OCI-LY3 (cell line): Measurements from ENCODE around the gene CALHM3.
A peak's percentile ranks its signal among the peaks of the same experiment; 100 is the strongest.

Experiments
- H2AFZ ChIP-seq: fragments of 200-600, 300-600 bp; shearing (Covaris generic); 2 replicates; pipeline ENCODE4 v1.6.0; 2014; ENCODE audit warnings: antibody characterized with exemption, low read depth, low read length
- H3K27ac ChIP-seq: fragments of 200-600, 300-600 bp; sonication (generic); 2 replicates; pipeline ENCODE4 v1.5.1; 2014; ENCODE audit warnings: mild to moderate bottlenecking, low read length, moderate library complexity, mixed read lengths
- H3K27me3 ChIP-seq: fragments of 200-600, 300-600 bp; sonication (generic); 2 replicates; pipeline ENCODE4 v1.6.1; 2014; ENCODE audit warnings: low read depth, low read length, mixed read lengths
- H3K36me3 ChIP-seq: fragments of 200-600, 300-600 bp; sonication (generic); replicated peaks from 2 replicates; pipeline ENCODE3; 2014; ENCODE audit warnings: low read depth, low read length, mixed read lengths
- H3K4me1 ChIP-seq: fragments of 300-600, 200-600 bp; sonication (generic); 2 replicates; pipeline ENCODE4 v1.6.1; 2014; ENCODE audit warnings: low read length, mixed read lengths
- H3K4me2 ChIP-seq: fragments of 200-600, 300-600 bp; sonication (generic); 2 replicates; pipeline ENCODE4 v1.6.1; 2014; ENCODE audit warnings: low read length, mixed read lengths
- H3K4me3 ChIP-seq: fragments of 300-600, 200-600 bp; sonication (generic); 2 replicates; pipeline ENCODE4 v1.5.1; 2014; ENCODE audit warnings: antibody characterized with exemption, mild to moderate bottlenecking, low read length, moderate library complexity
- H3K79me2 ChIP-seq: fragments of 300-600, 200-600 bp; shearing (Covaris generic); 2 replicates; pipeline ENCODE4 v1.6.1; 2014; ENCODE audit warnings: mild to moderate bottlenecking, low read length, mixed read lengths
- H3K9ac ChIP-seq: fragments of 300-600, 200-600 bp; shearing (Covaris generic); 2 replicates; pipeline ENCODE4 v1.6.0; 2014; ENCODE audit warnings: mild to moderate bottlenecking, low read length, moderate library complexity
- H3K9me3 ChIP-seq: fragments of 200-600, 300-600 bp; shearing (Covaris generic); 2 replicates; pipeline ENCODE4 v1.6.1; 2014; ENCODE audit warnings: low read length, mixed read lengths; ENCODE audit not compliant: insufficient read depth
- H4K20me1 ChIP-seq: fragments of 200-600, 300-600 bp; sonication (generic); 2 replicates; pipeline ENCODE4 v1.6.1; 2016; ENCODE audit warnings: low read length, mixed read lengths; ENCODE audit not compliant: insufficient read depth
- EZH2phosphoT487 ChIP-seq: fragments of 200-600 bp; shearing (Covaris generic); IDR thresholded peaks from 2 replicates; pipeline ENCODE4 v1.6.1; 2018; ENCODE audit warnings: antibody characterized with exemption, mixed run types, low read depth
- TF ChIP-seq, protein P1 (sequence below): fragments of 200-600, 300-600 bp; sonication (generic); IDR thresholded peaks from 2 replicates; pipeline ENCODE4 v1.5.1; 2014; ENCODE audit warnings: antibody characterized with exemption, low read length, low read depth

The CALHM3 gene

GRCh38 chr10:103480521-103480920, 1.5 kb upstream of the CALHM3 start:
- Histone ChIP-seq H3K4me1 (peaks cover 13% of the 10 kb centered on the region), H4K20me1 (no peaks in the 10 kb centered on the region), H3K36me3 (no peaks in the 10 kb centered on the region), H2AFZ (no peak overlapping the region), H3K4me3 (no peak overlapping the region), H3K9ac (no peak overlapping the region), H3K27ac (no peak overlapping the region), H3K79me2 (no peaks in the 10 kb centered on the region), H3K4me2 (no peak overlapping the region), H3K27me3 (no peaks in the 10 kb centered on the region), H3K9me3 (no peaks in the 10 kb centered on the region)
- no peak for TF ChIP-seq EZH2phosphoT487
- TF ChIP-seq, protein P1, sequence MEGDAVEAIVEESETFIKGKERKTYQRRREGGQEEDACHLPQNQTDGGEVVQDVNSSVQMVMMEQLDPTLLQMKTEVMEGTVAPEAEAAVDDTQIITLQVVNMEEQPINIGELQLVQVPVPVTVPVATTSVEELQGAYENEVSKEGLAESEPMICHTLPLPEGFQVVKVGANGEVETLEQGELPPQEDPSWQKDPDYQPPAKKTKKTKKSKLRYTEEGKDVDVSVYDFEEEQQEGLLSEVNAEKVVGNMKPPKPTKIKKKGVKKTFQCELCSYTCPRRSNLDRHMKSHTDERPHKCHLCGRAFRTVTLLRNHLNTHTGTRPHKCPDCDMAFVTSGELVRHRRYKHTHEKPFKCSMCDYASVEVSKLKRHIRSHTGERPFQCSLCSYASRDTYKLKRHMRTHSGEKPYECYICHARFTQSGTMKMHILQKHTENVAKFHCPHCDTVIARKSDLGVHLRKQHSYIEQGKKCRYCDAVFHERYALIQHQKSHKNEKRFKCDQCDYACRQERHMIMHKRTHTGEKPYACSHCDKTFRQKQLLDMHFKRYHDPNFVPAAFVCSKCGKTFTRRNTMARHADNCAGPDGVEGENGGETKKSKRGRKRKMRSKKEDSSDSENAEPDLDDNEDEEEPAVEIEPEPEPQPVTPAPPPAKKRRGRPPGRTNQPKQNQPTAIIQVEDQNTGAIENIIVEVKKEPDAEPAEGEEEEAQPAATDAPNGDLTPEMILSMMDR, result no peak

DNA sequence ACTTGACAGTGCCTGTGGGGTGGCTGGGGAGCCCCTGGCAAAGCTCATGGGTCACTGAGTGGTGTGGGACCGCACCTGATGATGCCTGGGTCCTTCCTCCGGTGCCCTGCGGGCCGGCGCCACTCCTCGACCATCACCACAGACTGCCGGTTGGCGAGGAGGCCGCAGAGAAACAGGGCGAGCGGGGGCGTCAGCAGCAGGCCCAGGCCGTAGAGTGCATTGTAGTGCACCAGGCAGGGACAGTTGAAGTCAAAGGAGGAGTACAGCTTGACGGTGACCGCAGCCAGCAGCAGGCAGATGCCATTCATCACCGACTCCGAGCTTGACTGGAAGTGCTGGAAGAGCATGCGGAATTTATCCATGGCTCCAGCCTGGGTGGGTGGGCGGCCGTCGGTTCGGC, 369 bp downstream of the CALHM3 start:
- H3K36me3 ChIP-seq, result no peaks in the 10 kb centered on the region
- H3K79me2 ChIP-seq, result no peaks in the 10 kb centered on the region
- no peak overlapping the region for H3K4me2 ChIP-seq
- H3K4me1 ChIP-seq, result peaks cover 13% of the 10 kb centered on the region
- no peak overlapping the region for H3K4me3 ChIP-seq
- H3K27me3 ChIP-seq, result no peaks in the 10 kb centered on the region
- no peak overlapping the region for H3K27ac ChIP-seq
- H3K9ac ChIP-seq, result no peak overlapping the region
- no peak overlapping the region for H2AFZ ChIP-seq
- H4K20me1 ChIP-seq, result no peaks in the 10 kb centered on the region
- TF ChIP-seq, protein P1, result no peak
- no peak for TF ChIP-seq EZH2phosphoT487
- H3K9me3 ChIP-seq, result no peaks in the 10 kb centered on the region

DNA sequence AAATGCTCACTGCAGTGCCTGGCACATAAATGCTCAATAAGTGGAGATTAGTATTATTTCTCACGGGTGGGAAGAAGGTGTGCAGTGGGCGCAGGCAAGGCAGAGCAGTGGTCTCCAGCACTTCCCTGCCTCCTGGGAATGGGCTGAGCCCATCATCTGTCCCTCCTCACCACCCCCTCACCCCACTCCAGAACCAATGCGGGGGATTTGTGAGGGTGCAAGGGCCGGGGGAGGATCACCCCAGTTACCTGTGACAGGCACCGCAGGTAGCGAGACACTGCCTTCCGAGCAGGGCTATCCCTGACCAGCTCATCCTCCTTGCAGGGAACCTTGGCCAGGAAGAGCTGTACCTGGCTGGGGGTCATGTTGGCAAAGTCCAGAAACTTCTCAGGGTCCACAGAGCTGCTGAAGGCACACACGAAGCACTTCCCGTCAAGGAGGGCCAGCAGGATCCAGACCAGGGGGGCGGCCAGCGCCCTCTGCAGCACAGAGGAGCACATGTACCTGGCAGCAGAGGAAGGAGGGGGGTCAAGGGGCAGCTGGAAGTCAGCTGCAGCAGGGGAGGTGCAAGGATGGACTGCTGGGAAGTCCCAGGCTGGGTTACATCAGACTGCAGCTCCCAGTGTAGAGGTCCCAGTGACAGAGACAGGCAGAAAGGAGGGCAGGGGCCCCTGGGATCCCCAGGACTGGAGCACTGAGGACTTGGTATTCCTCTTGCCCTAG, 2.8 kb downstream of the CALHM3 start:
- no peaks in the 10 kb centered on the region for H3K36me3 ChIP-seq
- H3K27ac ChIP-seq, result no peak overlapping the region
- no peak overlapping the region for H3K4me3 ChIP-seq
- H3K9me3 ChIP-seq, result no peaks in the 10 kb centered on the region
- H3K9ac ChIP-seq, result no peak overlapping the region
- H3K79me2 ChIP-seq, result no peaks in the 10 kb centered on the region
- H3K4me1 ChIP-seq, result peaks cover 28% of the 10 kb centered on the region
- H4K20me1 ChIP-seq, result no peaks in the 10 kb centered on the region
- 0 out of 2 replicates have a peak overlapping the region, but pooled peaks have one; percentile 21 for H2AFZ ChIP-seq
- no peaks in the 10 kb centered on the region for H3K27me3 ChIP-seq
- no peak overlapping the region for H3K4me2 ChIP-seq
- TF ChIP-seq, protein P1, result peak; percentile 50
- no peak for TF ChIP-seq EZH2phosphoT487

- Histone ChIP-seq H3K27ac (no peak overlapping the region), H3K4me1 (peaks cover 36% of the 10 kb centered on the region), H3K9me3 (no peaks in the 10 kb centered on the region), H2AFZ (no peak overlapping the region), H4K20me1 (no peaks in the 10 kb centered on the region), H3K79me2 (no peaks in the 10 kb centered on the region), H3K4me2 (no peak overlapping the region), H3K4me3 (no peak overlapping the region), H3K27me3 (no peaks in the 10 kb centered on the region), H3K36me3 (no peaks in the 10 kb centered on the region), H3K9ac (no peak overlapping the region)
- TF ChIP-seq EZH2phosphoT487, result no peak
- TF ChIP-seq, protein P1, result no peak
These were observed 3.6 kb downstream of the CALHM3 start for GRCh38 chr10:103475437-103475836.
